Measurements from ENCODE around the gene FAM131C. TPM values are rescaled to one million over a fixed set of nuclear protein-coding genes. Genes with fewer than 3 reads are reported as not detected.

The FAM131C gene
- 0.88 and 1.3 TPM in 2 replicates for total RNA-seq (2014; rRNA removed; shearing (Covaris generic))

- peak; percentile 54 for DNase-seq (ENCODE audit: low spot score)
- in situ Hi-C loops (cut with HindIII; ENCODE audit: low sequenced_read_pairs): no loop called here
Observed at GRCh38 chr1:16073490-16074119, at the start of gene FAM131C. Gene FAM131C, minus strand, starts transcription at chr1:16073651. Its CDS starts 209 bp downstream, at chr1:16073442.

- in situ Hi-C loops (cut with HindIII; ENCODE audit: low sequenced_read_pairs): no loop called here
- no peak for DNase-seq (ENCODE audit: low spot score)
Observed at GRCh38 chr1:16122916-16123315, 49.5 kb upstream of the FAM131C start.

- in situ Hi-C loops (cut with HindIII; ENCODE audit: low sequenced_read_pairs): no loop called here
- DNase-seq (ENCODE audit: low spot score): no peak
Observed at GRCh38 chr1:16122350-16122881, 49.0 kb upstream of the FAM131C start.

GRCh38 chr1:16120940-16121410, 47.5 kb upstream of the FAM131C start:
- in situ Hi-C loops (cut with HindIII; ENCODE audit: low sequenced_read_pairs): no loop called here
- no peak for DNase-seq (ENCODE audit: low spot score)

- DNase-seq (ENCODE audit: low spot score): no peak
- in situ Hi-C loops (cut with HindIII; ENCODE audit: low sequenced_read_pairs): no loop called here
Observed at GRCh38 chr1:16120407-16120806, 47.0 kb upstream of the FAM131C start.

- in situ Hi-C loops (cut with HindIII; ENCODE audit: low sequenced_read_pairs): no loop called here
- DNase-seq (ENCODE audit: low spot score): no peak
Observed at GRCh38 chr1:16119926-16120325, 46.5 kb upstream of the FAM131C start.

GRCh38 chr1:16119504-16119903, 46.1 kb upstream of the FAM131C start:
- no peak for DNase-seq (ENCODE audit: low spot score)
- in situ Hi-C loops (cut with HindIII; ENCODE audit: low sequenced_read_pairs): no loop called here

GRCh38 chr1:16118706-16119105, 45.3 kb upstream of the FAM131C start:
- in situ Hi-C loops (cut with HindIII; ENCODE audit: low sequenced_read_pairs): no loop called here
- DNase-seq (ENCODE audit: low spot score): no peak

GRCh38 chr1:16117936-16118335, 44.5 kb upstream of the FAM131C start:
- no peak for DNase-seq (ENCODE audit: low spot score)
- in situ Hi-C loops (cut with HindIII; ENCODE audit: low sequenced_read_pairs): no loop called here

GRCh38 chr1:16117369-16117768, 43.9 kb upstream of the FAM131C start:
- in situ Hi-C loops (cut with HindIII; ENCODE audit: low sequenced_read_pairs): no loop called here
- no peak for DNase-seq (ENCODE audit: low spot score)

- in situ Hi-C loops (cut with HindIII; ENCODE audit: low sequenced_read_pairs): no loop called here
- DNase-seq (ENCODE audit: low spot score): no peak
Observed at GRCh38 chr1:16116625-16117024, 43.2 kb upstream of the FAM131C start.

- in situ Hi-C loops (cut with HindIII; ENCODE audit: low sequenced_read_pairs): no loop called here
- no peak for DNase-seq (ENCODE audit: low spot score)
Observed at GRCh38 chr1:16116002-16116401, 42.6 kb upstream of the FAM131C start.

- in situ Hi-C loops (cut with HindIII; ENCODE audit: low sequenced_read_pairs): no loop called here
- DNase-seq (ENCODE audit: low spot score): no peak
Observed at GRCh38 chr1:16115468-16115983, 42.1 kb upstream of the FAM131C start.

GRCh38 chr1:16114527-16115467, 41.3 kb upstream of the FAM131C start:
- no peak for DNase-seq (ENCODE audit: low spot score)
- in situ Hi-C loops (cut with HindIII; ENCODE audit: low sequenced_read_pairs): no loop called here

- in situ Hi-C loops (cut with HindIII; ENCODE audit: low sequenced_read_pairs): no loop called here
- DNase-seq (ENCODE audit: low spot score): no peak
Observed at GRCh38 chr1:16112596-16113555, 39.4 kb upstream of the FAM131C start.

- no peak for DNase-seq (ENCODE audit: low spot score)
- in situ Hi-C loops (cut with HindIII; ENCODE audit: low sequenced_read_pairs): no loop called here
Observed at GRCh38 chr1:16111771-16112595, 38.5 kb upstream of the FAM131C start.

GRCh38 chr1:16110884-16111283, 37.4 kb upstream of the FAM131C start:
- no peak for DNase-seq (ENCODE audit: low spot score)
- in situ Hi-C loops (cut with HindIII; ENCODE audit: low sequenced_read_pairs): no loop called here

GRCh38 chr1:16110456-16110855, 37.0 kb upstream of the FAM131C start:
- in situ Hi-C loops (cut with HindIII; ENCODE audit: low sequenced_read_pairs): no loop called here

More at GRCh38 chr1:16110456-16110855, 37.0 kb upstream of the FAM131C start:
- no peak for DNase-seq (ENCODE audit: low spot score)

All from G401 (cell line).